ENCODE data around the gene LMBR1.
"Not testable (repeated sequence)": the region's sequence is repeated elsewhere in the genome, so short reads cannot be mapped to it uniquely, and the experiment has no call there.

LMBR1 gene, protein sequence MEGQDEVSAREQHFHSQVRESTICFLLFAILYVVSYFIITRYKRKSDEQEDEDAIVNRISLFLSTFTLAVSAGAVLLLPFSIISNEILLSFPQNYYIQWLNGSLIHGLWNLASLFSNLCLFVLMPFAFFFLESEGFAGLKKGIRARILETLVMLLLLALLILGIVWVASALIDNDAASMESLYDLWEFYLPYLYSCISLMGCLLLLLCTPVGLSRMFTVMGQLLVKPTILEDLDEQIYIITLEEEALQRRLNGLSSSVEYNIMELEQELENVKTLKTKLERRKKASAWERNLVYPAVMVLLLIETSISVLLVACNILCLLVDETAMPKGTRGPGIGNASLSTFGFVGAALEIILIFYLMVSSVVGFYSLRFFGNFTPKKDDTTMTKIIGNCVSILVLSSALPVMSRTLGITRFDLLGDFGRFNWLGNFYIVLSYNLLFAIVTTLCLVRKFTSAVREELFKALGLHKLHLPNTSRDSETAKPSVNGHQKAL

DNA sequence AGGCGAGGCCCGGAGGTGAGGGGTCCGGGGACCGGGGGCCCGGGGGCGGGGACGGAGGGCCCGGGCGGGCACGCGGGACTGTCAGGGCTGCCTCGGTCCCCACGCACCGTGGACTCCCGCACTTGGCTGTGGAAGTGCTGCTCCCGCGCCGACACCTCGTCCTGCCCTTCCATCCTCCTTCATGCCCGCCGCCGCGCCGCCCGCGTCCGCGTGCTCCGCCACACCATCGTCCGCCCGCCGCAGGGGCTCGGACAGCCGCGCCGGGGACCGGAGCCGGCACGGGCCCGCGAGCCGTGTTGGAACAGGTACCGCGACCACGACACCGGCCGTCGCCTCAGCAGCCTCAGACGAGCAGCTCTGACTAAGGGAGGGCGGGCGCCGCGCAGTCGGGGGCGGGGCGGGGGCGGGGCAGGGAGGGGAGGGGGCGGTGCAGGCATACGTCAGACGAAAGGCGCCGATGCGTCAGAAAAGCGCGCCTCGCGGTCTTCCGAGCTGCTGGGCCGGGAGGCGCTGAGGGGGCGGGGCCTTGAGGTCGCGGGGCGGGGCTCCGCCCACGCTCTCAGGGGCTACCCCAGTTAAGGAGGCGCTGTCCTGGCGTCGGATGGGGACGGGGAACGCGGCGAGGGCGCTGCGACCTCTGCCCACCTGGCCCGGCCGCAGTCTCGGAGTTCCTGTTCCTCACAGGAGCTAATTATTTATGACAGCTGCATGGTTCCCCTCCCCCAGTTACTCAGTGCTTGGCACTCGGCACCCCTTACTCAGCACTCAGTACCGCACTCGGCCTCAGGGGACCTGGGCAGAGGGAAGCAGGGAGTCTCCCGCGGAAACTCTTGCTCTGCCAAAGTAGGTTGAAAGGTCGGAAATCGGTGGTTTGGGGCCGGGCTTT lies at the start of gene LMBR1:
TSS of gene LMBR1 (minus strand) at position 363 of the 886 bp plus-strand sequence. CDS start at position 173, 190 bp downstream.
- TF ChIP-seq, protein P1, sequence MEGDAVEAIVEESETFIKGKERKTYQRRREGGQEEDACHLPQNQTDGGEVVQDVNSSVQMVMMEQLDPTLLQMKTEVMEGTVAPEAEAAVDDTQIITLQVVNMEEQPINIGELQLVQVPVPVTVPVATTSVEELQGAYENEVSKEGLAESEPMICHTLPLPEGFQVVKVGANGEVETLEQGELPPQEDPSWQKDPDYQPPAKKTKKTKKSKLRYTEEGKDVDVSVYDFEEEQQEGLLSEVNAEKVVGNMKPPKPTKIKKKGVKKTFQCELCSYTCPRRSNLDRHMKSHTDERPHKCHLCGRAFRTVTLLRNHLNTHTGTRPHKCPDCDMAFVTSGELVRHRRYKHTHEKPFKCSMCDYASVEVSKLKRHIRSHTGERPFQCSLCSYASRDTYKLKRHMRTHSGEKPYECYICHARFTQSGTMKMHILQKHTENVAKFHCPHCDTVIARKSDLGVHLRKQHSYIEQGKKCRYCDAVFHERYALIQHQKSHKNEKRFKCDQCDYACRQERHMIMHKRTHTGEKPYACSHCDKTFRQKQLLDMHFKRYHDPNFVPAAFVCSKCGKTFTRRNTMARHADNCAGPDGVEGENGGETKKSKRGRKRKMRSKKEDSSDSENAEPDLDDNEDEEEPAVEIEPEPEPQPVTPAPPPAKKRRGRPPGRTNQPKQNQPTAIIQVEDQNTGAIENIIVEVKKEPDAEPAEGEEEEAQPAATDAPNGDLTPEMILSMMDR (IDR thresholded peaks at IDR 0.05; ENCODE audit: insufficient read depth, low read depth, low read length, missing control alignments): peak; percentile 70
- DNase-seq (ENCODE audit: low read depth): peak; percentile 96
- peak within 1 kb of the TSS; percentile 95 for H3K4me3 ChIP-seq (ENCODE audit: low read length)

DNA sequence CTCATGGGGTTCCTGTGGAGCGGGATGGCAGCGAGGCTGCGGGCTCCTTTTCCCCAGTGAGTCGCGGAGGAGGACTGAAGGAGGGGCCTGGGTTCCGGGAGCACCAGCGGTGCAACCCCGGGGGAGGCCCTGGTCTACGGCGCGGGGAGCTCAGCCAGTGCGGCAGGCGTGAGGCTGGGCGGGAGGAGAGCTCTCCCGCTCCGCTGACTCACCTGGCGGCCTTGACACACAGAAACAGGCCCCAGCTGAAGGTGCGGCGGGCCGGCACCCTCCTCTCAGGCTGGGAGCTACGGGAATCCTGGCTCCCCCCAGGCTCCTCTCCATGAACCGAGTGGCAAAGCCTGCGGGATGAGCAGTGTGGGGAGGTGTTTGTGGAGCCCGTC lies 49.7 kb upstream of the LMBR1 start:
- DNase-seq (ENCODE audit: low read depth): peak; percentile 62
- TF ChIP-seq, protein P1 (IDR thresholded peaks at IDR 0.05; ENCODE audit: insufficient read depth, low read depth, low read length, missing control alignments): no peak
- no peak overlapping the region for H3K4me3 ChIP-seq (ENCODE audit: low read length)

DNA sequence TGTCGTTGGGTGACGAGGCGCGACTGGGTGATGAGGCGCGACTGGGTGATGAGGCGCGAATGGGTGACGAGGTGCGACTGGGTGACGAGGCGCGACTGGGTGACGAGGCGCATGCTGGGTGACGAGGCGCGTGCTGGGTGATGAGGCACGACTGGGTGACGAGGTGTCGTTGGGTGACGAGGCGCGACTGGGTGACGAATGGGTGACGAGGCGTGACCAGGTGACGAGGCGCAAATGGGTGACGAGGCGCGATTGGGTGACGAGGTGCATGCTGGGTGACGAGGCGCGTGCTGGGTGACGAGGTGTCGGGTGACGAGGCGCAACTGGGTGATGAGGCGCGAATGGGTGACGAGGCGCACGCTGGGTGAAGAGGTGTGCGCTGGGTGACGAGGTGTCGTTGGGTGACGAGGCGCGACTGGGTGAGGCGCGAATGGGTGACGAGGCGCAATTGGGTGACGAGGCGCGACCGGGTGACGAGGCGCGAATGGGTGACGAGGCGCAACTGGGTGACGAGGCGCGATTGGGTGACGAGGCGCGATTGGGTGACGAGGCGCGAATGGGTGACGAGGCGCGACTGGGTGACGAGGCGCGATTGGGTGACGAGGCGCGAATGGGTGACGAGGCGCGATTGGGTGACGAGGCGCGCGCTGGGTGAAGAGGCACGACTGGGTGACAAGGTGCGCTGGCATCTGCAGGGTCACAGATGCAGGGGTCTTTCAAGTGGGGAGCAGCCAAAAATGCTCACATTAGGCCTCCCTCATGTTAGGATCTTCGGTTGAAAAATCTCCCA lies 48.6 kb upstream of the LMBR1 start:
- TF ChIP-seq, protein P1 (IDR thresholded peaks at IDR 0.05; ENCODE audit: insufficient read depth, low read depth, low read length, missing control alignments): no peak
- DNase-seq (ENCODE audit: low read depth): no peak
- no peak overlapping the region for H3K4me3 ChIP-seq (ENCODE audit: low read length)

DNA sequence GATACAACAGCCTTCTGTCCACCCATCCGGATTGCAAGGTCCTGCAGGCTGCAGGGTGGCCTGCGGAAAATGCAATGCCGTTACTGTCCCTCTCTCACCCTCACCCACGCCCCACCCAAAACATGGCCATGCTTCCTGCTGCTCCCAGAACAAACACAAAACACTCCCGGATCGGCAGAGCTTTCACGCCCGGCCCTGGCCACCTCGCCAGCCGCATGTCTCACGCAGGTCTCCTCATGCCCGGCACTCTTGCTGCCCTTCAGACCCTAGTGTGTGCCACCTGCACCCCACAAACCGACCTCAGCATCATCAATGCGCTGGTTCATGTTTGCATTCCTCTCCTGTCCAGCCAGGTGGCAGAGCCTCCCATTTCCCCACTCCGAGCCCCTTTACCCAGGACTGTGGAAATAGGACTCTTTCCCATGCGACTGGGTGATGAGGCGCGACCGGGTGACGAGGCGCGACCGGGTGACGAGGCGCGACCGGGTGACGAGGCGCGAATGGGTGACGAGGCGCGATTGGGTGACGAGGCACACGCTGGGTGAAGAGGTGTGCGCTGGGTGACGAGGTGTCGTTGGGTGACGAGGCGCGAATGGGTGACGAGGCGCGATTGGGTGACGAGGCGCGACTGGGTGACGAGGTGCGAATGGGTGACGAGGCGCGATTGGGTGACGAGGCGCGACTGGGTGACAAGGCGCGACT lies 47.6 kb upstream of the LMBR1 start:
- no peak overlapping the region for H3K4me3 ChIP-seq (ENCODE audit: low read length)
- no peak for DNase-seq (ENCODE audit: low read depth)
- TF ChIP-seq, protein P1 (IDR thresholded peaks at IDR 0.05; ENCODE audit: insufficient read depth, low read depth, low read length, missing control alignments): no peak

DNA sequence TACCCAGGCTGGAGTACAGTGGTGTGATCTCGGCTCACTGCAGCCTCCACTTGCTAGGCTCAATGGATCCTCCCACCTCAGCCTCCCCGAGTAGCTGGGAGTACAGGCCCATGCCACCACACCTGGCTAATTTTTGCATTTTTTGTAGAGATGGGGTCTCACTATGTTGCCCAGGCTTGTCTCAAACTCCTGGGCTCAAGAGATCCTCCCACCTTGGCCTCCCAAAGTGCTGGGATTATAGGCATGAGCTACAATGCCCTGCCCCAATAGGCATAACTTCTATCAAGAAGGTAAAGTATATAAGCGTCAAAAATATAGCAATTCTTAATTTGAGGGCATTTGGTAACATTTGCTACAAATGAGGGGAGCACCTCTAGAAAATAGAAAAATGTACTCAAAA lies 43.8 kb upstream of the LMBR1 start:
- H3K4me3 ChIP-seq (ENCODE audit: low read length): not testable (repeated sequence)

DNA sequence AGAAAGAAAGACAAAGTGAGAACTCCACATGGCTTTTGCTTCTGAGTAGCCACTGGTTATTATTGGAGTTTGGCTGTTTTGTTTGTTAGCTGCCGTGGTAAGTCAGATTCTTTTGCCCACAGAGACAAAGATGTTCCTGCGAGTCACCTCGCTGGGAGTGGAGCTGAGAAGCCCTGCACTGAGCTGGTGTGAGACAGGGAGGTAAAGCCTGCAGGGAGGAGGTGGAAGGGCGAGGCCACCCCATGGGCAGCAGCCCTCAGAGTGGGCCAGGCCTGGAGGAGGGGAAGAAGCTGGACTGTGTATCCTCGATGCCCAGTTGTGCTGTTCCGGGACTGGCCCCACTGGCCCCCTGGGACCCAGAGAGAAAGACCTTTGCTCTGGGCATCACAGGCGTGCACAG lies 42.3 kb upstream of the LMBR1 start:
- DNase-seq (ENCODE audit: low read depth): peak; percentile 51
- H3K4me3 ChIP-seq (ENCODE audit: low read length): no peak overlapping the region
- TF ChIP-seq, protein P1 (IDR thresholded peaks at IDR 0.05; ENCODE audit: insufficient read depth, low read depth, low read length, missing control alignments): no peak

More for the DNA sequence above, 43.8 kb upstream of the LMBR1 start:
- not testable (repeated sequence) for DNase-seq (ENCODE audit: low read depth)
